IPS-11a (cell line): Measurements from ENCODE around the gene CUL2.
"Not testable (repeated sequence)": the region's sequence is repeated elsewhere in the genome, so short reads cannot be mapped to it uniquely, and the experiment has no call there.

Experiments
- H3K4me3 ChIP-seq: one replicate; pipeline ENCODE4 v1.5.1; 2013; ENCODE audit warnings: low read depth, low read length, control low read depth

Gene CUL2

GRCh38 chr10:34985146-34985545, 105.0 kb downstream of the CUL2 start:
- no peak overlapping the region for H3K4me3 ChIP-seq

GRCh38 chr10:34981844-34982243, 108.3 kb downstream of the CUL2 start:
- H3K4me3 ChIP-seq, result no peak overlapping the region

GRCh38 chr10:34979938-34980337, 110.2 kb downstream of the CUL2 start:
- no peak overlapping the region for H3K4me3 ChIP-seq

- no peak overlapping the region for H3K4me3 ChIP-seq
Observed at GRCh38 chr10:34978080-34978479, 112.1 kb downstream of the CUL2 start.

GRCh38 chr10:34976380-34976910, 113.7 kb downstream of the CUL2 start:
- not testable (repeated sequence) for H3K4me3 ChIP-seq

- not testable (repeated sequence) for H3K4me3 ChIP-seq
Observed at GRCh38 chr10:34974364-34975065, 115.6 kb downstream of the CUL2 start.

GRCh38 chr10:34973757-34974156, 116.4 kb downstream of the CUL2 start:
- H3K4me3 ChIP-seq, result not testable (repeated sequence)

- H3K4me3 ChIP-seq, result not testable (repeated sequence)
Observed at GRCh38 chr10:34973121-34973520, 117.0 kb downstream of the CUL2 start.

- not testable (repeated sequence) for H3K4me3 ChIP-seq
Observed at GRCh38 chr10:34972591-34972990, 117.5 kb downstream of the CUL2 start.

- H3K4me3 ChIP-seq, result not testable (repeated sequence)
Observed at GRCh38 chr10:34971606-34972334, 118.4 kb downstream of the CUL2 start.

- H3K4me3 ChIP-seq, result no peak overlapping the region
Observed at GRCh38 chr10:34969171-34969570, 121.0 kb downstream of the CUL2 start.

GRCh38 chr10:34967335-34967880, 122.7 kb downstream of the CUL2 start:
- no peak overlapping the region for H3K4me3 ChIP-seq

GRCh38 chr10:34966451-34966850, 123.7 kb downstream of the CUL2 start:
- H3K4me3 ChIP-seq, result no peak overlapping the region

GRCh38 chr10:34966040-34966439, 124.1 kb downstream of the CUL2 start:
- H3K4me3 ChIP-seq, result no peak overlapping the region

GRCh38 chr10:34964166-34964800, 125.9 kb downstream of the CUL2 start:
- H3K4me3 ChIP-seq, result no peak overlapping the region

GRCh38 chr10:34962866-34963265, 127.3 kb downstream of the CUL2 start:
- H3K4me3 ChIP-seq, result no peak overlapping the region

- H3K4me3 ChIP-seq, result no peak overlapping the region
Observed at GRCh38 chr10:34960983-34961382, 129.2 kb downstream of the CUL2 start.

- no peak overlapping the region for H3K4me3 ChIP-seq
Observed at GRCh38 chr10:34959786-34960185, 130.4 kb downstream of the CUL2 start.

- no peak overlapping the region for H3K4me3 ChIP-seq
Observed at GRCh38 chr10:34959321-34959720, 130.8 kb downstream of the CUL2 start.
